ENCODE results near the gene VIP.

DNA sequence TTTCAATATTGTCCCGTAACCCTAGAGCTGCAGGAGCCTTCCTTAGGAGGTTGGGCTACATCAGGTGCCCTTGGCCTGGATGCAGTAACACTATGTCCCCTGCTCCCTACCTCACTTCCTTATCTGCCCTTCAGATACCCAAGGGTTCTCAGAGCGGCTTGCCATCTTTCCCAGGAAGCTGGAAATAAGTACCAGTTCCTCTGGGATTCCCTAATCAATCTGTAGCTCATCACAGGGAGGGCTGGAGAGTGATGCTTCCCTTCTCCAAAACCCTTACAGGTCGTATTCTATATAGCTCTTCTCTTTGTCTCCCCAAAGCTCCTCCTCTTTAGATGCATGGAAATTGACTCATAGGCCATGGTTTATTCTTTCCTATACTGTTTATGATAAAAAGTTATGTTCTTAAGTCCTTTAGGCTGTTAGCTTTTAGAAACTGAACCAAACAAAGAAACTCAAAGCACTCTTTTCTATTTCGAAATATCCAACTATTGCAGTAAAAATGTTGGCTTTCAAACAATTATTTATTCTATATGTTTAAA is 48.7 kb upstream of the VIP start:
- no peak for TF ChIP-seq POLR2A (IDR thresholded peaks at IDR 0.05)
- TF ChIP-seq, protein P1, sequence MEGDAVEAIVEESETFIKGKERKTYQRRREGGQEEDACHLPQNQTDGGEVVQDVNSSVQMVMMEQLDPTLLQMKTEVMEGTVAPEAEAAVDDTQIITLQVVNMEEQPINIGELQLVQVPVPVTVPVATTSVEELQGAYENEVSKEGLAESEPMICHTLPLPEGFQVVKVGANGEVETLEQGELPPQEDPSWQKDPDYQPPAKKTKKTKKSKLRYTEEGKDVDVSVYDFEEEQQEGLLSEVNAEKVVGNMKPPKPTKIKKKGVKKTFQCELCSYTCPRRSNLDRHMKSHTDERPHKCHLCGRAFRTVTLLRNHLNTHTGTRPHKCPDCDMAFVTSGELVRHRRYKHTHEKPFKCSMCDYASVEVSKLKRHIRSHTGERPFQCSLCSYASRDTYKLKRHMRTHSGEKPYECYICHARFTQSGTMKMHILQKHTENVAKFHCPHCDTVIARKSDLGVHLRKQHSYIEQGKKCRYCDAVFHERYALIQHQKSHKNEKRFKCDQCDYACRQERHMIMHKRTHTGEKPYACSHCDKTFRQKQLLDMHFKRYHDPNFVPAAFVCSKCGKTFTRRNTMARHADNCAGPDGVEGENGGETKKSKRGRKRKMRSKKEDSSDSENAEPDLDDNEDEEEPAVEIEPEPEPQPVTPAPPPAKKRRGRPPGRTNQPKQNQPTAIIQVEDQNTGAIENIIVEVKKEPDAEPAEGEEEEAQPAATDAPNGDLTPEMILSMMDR (IDR thresholded peaks at IDR 0.05): no peak

All from testis (tissue), 2 donors.